ENCODE measurements around the gene RITA1.

GRCh38 chr12:113195598-113195997 lies 10.1 kb downstream of the RITA1 start:
- TF ChIP-seq, protein P1, sequence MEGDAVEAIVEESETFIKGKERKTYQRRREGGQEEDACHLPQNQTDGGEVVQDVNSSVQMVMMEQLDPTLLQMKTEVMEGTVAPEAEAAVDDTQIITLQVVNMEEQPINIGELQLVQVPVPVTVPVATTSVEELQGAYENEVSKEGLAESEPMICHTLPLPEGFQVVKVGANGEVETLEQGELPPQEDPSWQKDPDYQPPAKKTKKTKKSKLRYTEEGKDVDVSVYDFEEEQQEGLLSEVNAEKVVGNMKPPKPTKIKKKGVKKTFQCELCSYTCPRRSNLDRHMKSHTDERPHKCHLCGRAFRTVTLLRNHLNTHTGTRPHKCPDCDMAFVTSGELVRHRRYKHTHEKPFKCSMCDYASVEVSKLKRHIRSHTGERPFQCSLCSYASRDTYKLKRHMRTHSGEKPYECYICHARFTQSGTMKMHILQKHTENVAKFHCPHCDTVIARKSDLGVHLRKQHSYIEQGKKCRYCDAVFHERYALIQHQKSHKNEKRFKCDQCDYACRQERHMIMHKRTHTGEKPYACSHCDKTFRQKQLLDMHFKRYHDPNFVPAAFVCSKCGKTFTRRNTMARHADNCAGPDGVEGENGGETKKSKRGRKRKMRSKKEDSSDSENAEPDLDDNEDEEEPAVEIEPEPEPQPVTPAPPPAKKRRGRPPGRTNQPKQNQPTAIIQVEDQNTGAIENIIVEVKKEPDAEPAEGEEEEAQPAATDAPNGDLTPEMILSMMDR (IDR thresholded peaks at IDR 0.05), result no peak
- TF ChIP-seq EP300 (IDR thresholded peaks at IDR 0.05), result no peak
- no peak for TF ChIP-seq POLR2A (IDR thresholded peaks at IDR 0.05)

Measured in ovary (tissue), 3 donors.